Keratinocyte (primary cell): ENCODE measurements around the gene ARSH. TPM values are rescaled to one million over a fixed set of nuclear protein-coding genes. Genes with fewer than 3 reads are reported as not detected.

Experiments
- DNase-seq: peaks from one replicate; pipeline ENCODE4 v3.0.0-alpha.2; 2011; ENCODE audit warnings: low read depth, missing footprints, low spot score
- FAIRE-seq: peaks from 2 replicates; lab custom pipeline; 2011; peaks lifted over from hg19 to GRCh38; lab: Jason Lieb, UNC
- H2AFZ ChIP-seq: 2 replicates; pipeline ENCODE4 v1.6.0; 2012; ENCODE audit warnings: low read length, control low read depth, inconsistent platforms; ENCODE audit not compliant: control insufficient read depth
- H3K27ac ChIP-seq: 2 replicates; pipeline ENCODE4 v1.5.1; 2011; ENCODE audit warnings: low read length; ENCODE audit not compliant: control insufficient read depth, insufficient read depth
- H3K27me3 ChIP-seq: 3 replicates; pipeline ENCODE4 v1.6.0; 2011; ENCODE audit warnings: low read length; ENCODE audit not compliant: control insufficient read depth, insufficient read depth; ENCODE audit errors: extremely low read depth
- H3K36me3 ChIP-seq, 2 experiments: 2 replicates in 1 of 2; 3 replicates in 1 of 2; pipeline ENCODE4 v1.5.1; 2011; ENCODE audit warnings: low read length in 2 of 2, mild to moderate bottlenecking in 1 of 2; ENCODE audit not compliant: control insufficient read depth in 2 of 2, insufficient read depth in 2 of 2; ENCODE audit errors: extremely low read depth in 1 of 2
- H3K4me1 ChIP-seq: 3 replicates; pipeline ENCODE4 v1.5.1; 2011; ENCODE audit warnings: low read length; ENCODE audit not compliant: control insufficient read depth, insufficient read depth; ENCODE audit errors: extremely low read depth
- H3K4me2 ChIP-seq: 3 replicates; pipeline ENCODE4 v1.6.0; 2011; ENCODE audit warnings: low read depth, low read length; ENCODE audit not compliant: control insufficient read depth, insufficient read depth; ENCODE audit errors: extremely low read depth
- H3K4me3 ChIP-seq, 3 experiments: fragments of 200-600 bp in 1 of 3; sonication (generic) in 1 of 3; 2 replicates in 2 of 3; 3 replicates in 1 of 3; pipeline ENCODE4 v1.5.1; 2011 to 2016; ENCODE audit warnings: low read length in 3 of 3, mild to moderate bottlenecking in 3 of 3, control low read depth in 2 of 3, inconsistent platforms in 1 of 3, low read depth in 1 of 3, mixed read lengths in 1 of 3, mixed run types in 1 of 3, moderate library complexity in 1 of 3; ENCODE audit not compliant: control insufficient read depth in 2 of 3, insufficient read depth in 2 of 3; ENCODE audit errors: extremely low read depth in 1 of 3
- H3K79me2 ChIP-seq: 2 replicates; pipeline ENCODE4 v1.6.0; 2012; ENCODE audit warnings: low read length; ENCODE audit not compliant: control insufficient read depth, insufficient read depth
- H3K9ac ChIP-seq: 3 replicates; pipeline ENCODE4 v1.6.0; 2011; ENCODE audit warnings: low read length; ENCODE audit not compliant: control insufficient read depth, insufficient read depth; ENCODE audit errors: extremely low read depth
- H3K9me1 ChIP-seq: 3 replicates; pipeline ENCODE4 v1.6.0; 2011; ENCODE audit warnings: low read length; ENCODE audit not compliant: control insufficient read depth, insufficient read depth; ENCODE audit errors: extremely low read depth
- H3K9me3 ChIP-seq: 2 replicates; pipeline ENCODE4 v1.5.1; 2012; ENCODE audit warnings: low read depth, low read length; ENCODE audit not compliant: control insufficient read depth
- H4K20me1 ChIP-seq: 3 replicates; pipeline ENCODE4 v1.6.0; 2011; ENCODE audit warnings: low read length; ENCODE audit not compliant: control insufficient read depth, insufficient read depth; ENCODE audit errors: extremely low read depth
- CTCF ChIP-seq, 3 experiments: IDR thresholded peaks in 1 of 3; conservative IDR thresholded peaks in 1 of 3; optimal IDR thresholded peaks in 1 of 3; 2 replicates in 2 of 3; 3 replicates in 1 of 3; pipeline versions ENCODE3 to v1.5.1; 2011; ENCODE audit warnings: low read length in 3 of 3, mild to moderate bottlenecking in 3 of 3, moderate library complexity in 2 of 3, control low read depth in 1 of 3, inconsistent platforms in 1 of 3; ENCODE audit not compliant: insufficient read depth in 2 of 3; ENCODE audit errors: extremely low read depth in 1 of 3
- EZH2 ChIP-seq: IDR thresholded peaks from one replicate; pipeline ENCODE4 v1.6.1; 2012; ENCODE audit warnings: inconsistent platforms, mild to moderate bottlenecking, low read length, moderate library complexity
- dilution Hi-C: fragments of 300-500 bp; cut with MboI; formaldehyde crosslinking; loops from one replicate; pipeline ENCODE4 v1.7.0; 2020; ENCODE audit warnings: low sequenced_read_pairs; ENCODE audit not compliant: extremely low pct_ligation_motif_present
- polyA plus RNA-seq, 5 experiments: library from polyadenylated mRNA; depleted of rRNA in 3 of 5; stranded (reverse) in 3 of 5; stranded (forward) in 1 of 5; unstranded in 1 of 5; fragments of >200 nt; gene quantifications; 1 replicate in 1 of 5; 2 replicates in 3 of 5; 3 replicates in 1 of 5; pipeline versions ENCODE4 v1.2.1 to v1.2.3, GENCODE V29; 2011 to 2012; ENCODE audit warnings: missing spikeins in 2 of 5, low read depth in 1 of 5, low replicate concordance in 1 of 5

The ARSH gene
- polyA plus RNA-seq, 1 donor (not counting 4 experiments of a cell fraction or from before 2014, with no cell fraction given): not detected

- Histone ChIP-seq H3K9ac (no peak overlapping the region), H3K9me1 (no peaks in the 10 kb centered on the region), H3K4me1 (no peaks in the 10 kb centered on the region), H3K4me3 (no peak overlapping the region), H3K9me3 (no peaks in the 10 kb centered on the region), H3K4me2 (no peak overlapping the region), H3K36me3 (no peaks in the 10 kb centered on the region), H3K27ac (no peak overlapping the region), H4K20me1 (no peaks in the 10 kb centered on the region), H2AFZ (no peak overlapping the region), H3K27me3 (no peaks in the 10 kb centered on the region), H3K79me2 (no peaks in the 10 kb centered on the region)
- no peak for TF ChIP-seq EZH2
- TF ChIP-seq CTCF (optimal IDR thresholded peaks at IDR 0.05 in 1 of 3, IDR thresholded peaks at IDR 0.05 in 1 of 3, conservative IDR thresholded peaks at IDR 0.05 in 1 of 3; ENCODE audit: extremely low read depth in 1 of 3, insufficient read depth in 2 of 3, low read length in 3 of 3): no peak
- dilution Hi-C loops: no loop called here
- no peak for DNase-seq
- no peak for FAIRE-seq
Observed at GRCh38 chrX:3052860-3053259, 46.5 kb downstream of the ARSH start.

GRCh38 chrX:3066555-3066954 lies 60.2 kb downstream of the ARSH start:
- Histone ChIP-seq H3K4me2 (no peak overlapping the region), H2AFZ (no peak overlapping the region), H3K27me3 (no peaks in the 10 kb centered on the region), H3K4me3 (no peak overlapping the region), H3K27ac (no peak overlapping the region), H3K4me1 (no peaks in the 10 kb centered on the region), H3K9me1 (no peaks in the 10 kb centered on the region), H3K9ac (no peak overlapping the region), H4K20me1 (no peaks in the 10 kb centered on the region), H3K79me2 (no peaks in the 10 kb centered on the region), H3K36me3 (no peaks in the 10 kb centered on the region), H3K9me3 (no peaks in the 10 kb centered on the region)
- FAIRE-seq: no peak
- TF ChIP-seq CTCF (optimal IDR thresholded peaks at IDR 0.05 in 1 of 3, IDR thresholded peaks at IDR 0.05 in 1 of 3, conservative IDR thresholded peaks at IDR 0.05 in 1 of 3; ENCODE audit: extremely low read depth in 1 of 3, insufficient read depth in 2 of 3, low read length in 3 of 3) (no peak), EZH2 (no peak)
- DNase-seq: no peak
- dilution Hi-C loops: no loop called here
